GM18519 (cell line): Measurements from ENCODE around the gene TAGLN3.

Source experiments
- ATAC-seq: cut with Tn5 transposase; IDR thresholded peaks from one replicate; pipeline ENCODE4 v1.9.1; 2021; ENCODE audit warnings: mild to moderate bottlenecking, moderate library complexity; ENCODE audit not compliant: unreplicated experiment, low FRiP score

The TAGLN3 gene

DNA sequence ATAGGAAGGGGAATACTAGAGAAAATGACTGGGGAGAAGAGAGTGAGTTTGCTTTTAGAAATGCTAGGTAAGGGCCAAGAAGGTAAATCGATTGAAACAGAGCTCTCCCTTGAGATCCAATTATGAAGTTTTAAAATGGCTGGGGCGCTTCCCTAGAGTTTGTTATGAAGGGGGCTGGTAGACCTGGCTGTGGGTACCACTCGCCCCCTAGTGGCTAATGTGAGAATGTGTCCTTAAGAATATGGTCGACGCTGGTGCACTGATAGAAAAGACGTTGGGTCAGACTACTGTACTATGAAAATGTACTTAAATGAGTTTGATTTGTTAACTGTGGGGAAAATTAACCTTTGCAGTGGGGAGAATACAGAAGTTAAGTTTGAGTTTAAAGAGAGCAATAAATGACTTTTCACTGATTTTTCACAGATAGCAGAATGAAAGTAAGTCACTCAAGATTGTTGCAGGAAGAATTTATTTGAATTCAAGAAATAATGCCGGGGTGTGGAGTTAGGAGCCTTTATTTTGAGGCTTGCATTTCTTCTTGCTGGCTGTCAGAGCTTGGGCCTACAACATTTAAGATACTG lies 45.0 kb downstream of the TAGLN3 start:
- ATAC-seq: peak; percentile 75

DNA sequence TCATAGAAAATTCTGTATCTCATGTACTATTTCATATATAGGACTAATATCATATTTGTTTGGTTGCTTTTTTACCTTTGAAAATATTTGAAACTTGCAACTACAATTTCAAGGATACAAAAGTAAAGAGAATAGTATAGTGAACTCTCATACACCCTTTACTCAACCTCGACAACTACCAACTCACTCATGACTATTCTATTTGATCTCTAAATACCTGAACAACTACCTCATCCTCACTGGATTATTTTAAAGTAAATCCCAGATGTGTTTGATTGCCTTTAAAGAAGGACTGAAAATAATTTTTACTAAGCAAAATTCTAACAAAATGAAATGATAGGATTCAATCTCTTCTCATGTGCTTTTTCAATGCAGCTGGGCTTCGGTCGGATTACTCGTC lies 47.9 kb downstream of the TAGLN3 start:
- no peak for ATAC-seq

DNA sequence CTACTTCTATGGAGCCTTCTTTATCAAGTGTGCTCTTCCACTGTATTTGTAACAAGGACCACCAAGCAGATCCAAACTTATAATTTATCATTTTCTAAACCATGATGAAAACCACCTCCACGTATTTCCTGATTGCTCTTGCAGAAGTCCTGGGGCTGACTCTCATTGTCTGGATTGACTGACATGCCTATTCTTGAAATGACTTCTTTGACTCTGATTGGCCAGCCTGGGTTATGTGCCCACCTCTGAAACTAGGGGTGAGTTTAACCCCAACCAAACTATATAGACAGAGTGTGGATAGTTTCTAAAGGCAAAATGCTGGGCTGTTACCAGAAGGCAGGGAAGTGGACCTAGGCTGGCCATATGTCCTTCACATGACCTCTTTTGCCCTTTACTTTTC lies 48.5 kb downstream of the TAGLN3 start:
- ATAC-seq: no peak

DNA sequence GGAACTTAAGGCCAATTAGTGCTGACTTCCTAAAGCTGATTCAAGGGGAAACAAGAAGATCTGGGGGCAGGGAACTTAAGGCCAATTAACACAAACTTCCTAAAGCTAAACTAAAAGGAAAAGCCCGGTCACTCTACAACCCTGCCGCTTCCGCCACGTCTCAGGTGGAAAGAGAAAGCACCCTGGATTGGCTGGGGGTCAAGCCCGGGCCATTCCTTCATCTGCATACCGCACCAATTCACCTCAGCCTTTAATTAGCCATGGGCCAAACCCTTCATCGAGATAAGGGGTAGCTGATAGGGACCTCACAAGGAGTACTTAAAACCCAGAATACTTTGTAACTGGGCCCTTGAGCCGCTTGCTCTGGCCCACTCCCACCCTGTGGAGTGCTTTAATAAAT lies 50.2 kb downstream of the TAGLN3 start:
- no peak for ATAC-seq

DNA sequence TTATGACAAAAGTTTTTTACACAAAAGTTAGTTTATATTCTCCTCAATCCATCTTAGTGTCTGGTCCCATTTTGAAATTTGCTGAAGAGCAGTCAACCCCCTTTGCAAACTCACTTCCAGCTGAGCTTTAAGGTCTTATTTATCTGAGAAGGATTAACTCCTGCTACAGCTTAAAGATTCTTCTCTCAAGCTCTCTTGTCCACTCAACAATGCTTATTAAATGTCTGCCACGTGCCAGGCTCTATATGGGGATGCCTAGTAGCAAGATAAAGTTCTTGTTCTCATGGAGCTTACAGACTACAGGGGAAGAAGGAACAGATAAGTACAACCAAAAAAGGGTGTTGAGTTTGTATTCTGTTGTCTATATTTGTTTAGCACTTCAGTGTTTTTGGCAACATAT lies 54.5 kb downstream of the TAGLN3 start:
- no peak for ATAC-seq

DNA sequence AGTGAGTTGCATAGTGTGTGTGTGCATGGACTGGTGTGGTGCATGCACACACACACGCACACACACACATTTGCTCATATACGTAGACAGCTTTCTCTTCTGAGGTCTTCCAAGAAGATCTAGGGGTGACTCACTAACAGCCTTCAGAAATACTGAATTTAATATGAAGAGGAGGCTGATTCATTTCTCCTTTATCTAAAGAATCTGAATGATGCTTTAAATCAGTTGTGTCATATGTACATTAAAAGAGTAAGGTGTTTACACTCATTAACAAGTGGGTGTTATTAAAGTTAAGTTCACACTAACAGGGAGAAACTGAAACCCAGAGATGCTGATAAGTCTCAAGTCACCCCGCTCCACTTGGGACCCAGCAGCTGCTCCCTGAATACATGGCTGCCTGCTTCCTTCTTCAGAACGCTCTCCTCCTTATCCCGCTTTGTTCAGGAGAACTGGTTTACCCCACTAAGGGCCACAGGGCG lies 57.8 kb downstream of the TAGLN3 start:
- no peak for ATAC-seq

DNA sequence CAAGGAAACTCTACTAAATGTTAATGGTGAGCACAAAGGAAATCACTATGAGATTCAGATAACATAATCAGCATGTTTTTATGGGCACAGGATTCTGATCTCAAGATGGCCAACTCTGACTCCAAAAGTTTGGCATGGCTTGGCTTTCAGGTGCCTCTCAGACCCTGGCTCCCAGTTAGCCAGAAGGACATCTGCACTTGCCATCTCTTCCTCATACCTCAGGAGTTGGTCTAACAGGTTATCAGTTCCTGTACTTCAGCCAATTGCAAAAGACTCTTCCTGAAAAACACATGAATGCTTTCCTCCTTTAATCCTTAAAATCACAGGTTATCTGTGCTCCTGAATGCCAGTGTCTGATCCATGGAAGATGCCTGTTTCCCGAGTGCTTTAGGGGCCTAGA lies 60.8 kb downstream of the TAGLN3 start:
- no peak for ATAC-seq

DNA sequence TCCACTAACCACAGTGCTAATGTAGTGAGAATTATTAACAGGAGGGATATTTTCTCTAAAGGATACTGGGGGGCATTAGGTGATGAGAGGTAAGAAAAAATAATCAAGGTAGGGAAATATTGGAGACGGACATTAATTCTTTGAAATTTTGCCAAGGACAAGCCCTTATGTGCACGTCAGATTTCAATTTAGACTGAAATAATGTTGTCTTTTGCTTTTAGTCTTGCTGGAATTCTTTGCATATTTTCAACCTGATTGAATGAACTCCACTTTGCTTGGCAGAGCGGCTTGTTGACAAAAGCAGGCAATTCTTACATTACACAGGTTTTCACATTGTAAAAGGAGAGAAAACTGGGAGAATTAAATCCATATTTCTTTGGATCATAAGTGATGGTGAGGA lies 62.4 kb downstream of the TAGLN3 start:
- ATAC-seq: no peak
